ENCODE results near the gene H2BK1. TPM values are rescaled to one million over a fixed set of nuclear protein-coding genes. Genes with fewer than 3 reads are reported as not detected.

The H2BK1 gene
- total and polyA plus RNA-seq, 2 of the 13 experiments (the other 11 are each of a cell fraction or from before 2014, with no cell fraction given), result not detected

DNA sequence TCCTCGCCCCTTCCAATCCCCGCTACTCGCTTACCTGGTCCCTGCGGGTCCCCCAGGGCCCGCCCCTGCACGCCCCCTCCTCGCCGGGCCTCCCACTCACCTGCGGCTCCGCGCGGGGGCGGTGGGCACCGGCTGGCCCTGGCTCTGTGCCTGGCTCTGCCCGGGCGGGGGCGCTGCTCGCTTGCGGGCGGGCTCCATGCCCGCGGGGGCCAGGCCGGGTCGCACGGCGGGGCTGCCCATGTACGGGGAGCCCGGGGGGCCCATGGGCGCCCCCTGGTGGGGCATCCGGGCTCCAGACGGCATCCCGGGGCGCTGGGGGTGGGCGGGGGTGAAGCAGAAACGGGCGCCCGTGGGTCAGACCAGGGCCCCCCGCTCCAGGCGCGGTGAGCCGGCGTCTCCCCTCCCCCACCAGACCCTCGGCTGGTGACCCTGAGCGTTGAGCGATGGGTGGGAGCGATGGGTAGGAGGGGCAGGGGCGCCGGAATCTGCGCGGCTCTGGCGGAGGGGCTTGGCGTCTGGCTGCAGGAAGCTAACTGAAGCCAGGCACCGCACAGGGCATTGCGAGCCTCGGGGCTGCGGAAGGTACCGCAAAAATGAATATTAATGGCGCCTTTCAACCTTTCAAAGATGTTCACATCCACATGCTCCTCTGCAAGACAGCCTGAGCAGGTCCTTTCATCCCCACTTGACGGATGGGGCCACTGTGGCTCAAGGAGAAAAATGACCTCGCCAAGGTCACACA is 35.2 kb upstream of the H2BK1 start:
- H3K36me3 ChIP-seq (replicated peaks in 1 of 2; ENCODE audit: control insufficient read depth in 1 of 2, insufficient read depth in 2 of 2, low read length in 2 of 2), result no peaks in the 10 kb centered on the region
- no peaks in the 10 kb centered on the region for H3K9me3 ChIP-seq (ENCODE audit: low read length)
- 10% methylated on average over 14 of the region's 60 CpGs for WGBS (ENCODE audit: low lambda C conversion rate)
- ATAC-seq, result peak; percentile 57
- H3K27me3 ChIP-seq (ENCODE audit: control insufficient read depth in 1 of 2, insufficient read depth in 2 of 2, low read length in 2 of 2), result peaks cover 8 to 52% of the 10 kb centered on the region in 2 experiments; a peak in 3 of 5 replicates
- H4K20me1 ChIP-seq (ENCODE audit: insufficient read depth, low read length), result no peaks in the 10 kb centered on the region; the same call in 1 of the 2 replicates
- no peak overlapping the region for H2AFZ ChIP-seq (ENCODE audit: low read length)
- peak overlapping the region; percentile 76 for H3K4me2 ChIP-seq (ENCODE audit: low read depth, low read length)
- no peak for FAIRE-seq
- POLR2A ChIA-PET, result interaction anchor here (1.2 kb wide), 1 partner anchor 12 kb away, joined by 3 read pairs; no protein-coding TSS in a partner anchor
- H3K9ac ChIP-seq (ENCODE audit: insufficient read depth, low read depth, low read length), result no peak overlapping the region
- CTCF ChIA-PET (ENCODE audit: low intra/inter-chr PET ratio, low total read pairs), result interaction anchor here (1.3 to 2.6 kb wide), 3 partner anchors 18 to 105 kb away, joined by 4 to 18 read pairs (median 5); no protein-coding TSS in a partner anchor
- peaks cover 79% of the 10 kb centered on the region for H3K4me1 ChIP-seq (ENCODE audit: insufficient read depth, low read length)
- no peak overlapping the region for H3K27ac ChIP-seq (ENCODE audit: extremely low read length, insufficient read depth, low read length)
- no peaks in the 10 kb centered on the region for H3K79me2 ChIP-seq (ENCODE audit: insufficient read depth, low read length)
- intact Hi-C loops (cut with micrococcal nuclease; ENCODE audit: unreplicated experiment) (loop anchor here (2.0 to 10.0 kb wide), 3 partner anchors 55 to 161 kb away; partner anchors contain the start of genes AGAP3, FASTK and TMUB1), in situ Hi-C loops (cut with HindIII; ENCODE audit: extremely low pct_ligation_motif_present, low pct_unique_long_range_greater_than_20kb) (no loop called here)
- BruUV-seq (replicated peaks), result no TSS peak
- no peak for DNase-seq (ENCODE audit: low spot score)
- H3K4me3 ChIP-seq (replicated peaks in 1 of 3; ENCODE audit: insufficient read depth in 1 of 3, low read depth in 2 of 3, low read length in 3 of 3), result peak overlapping the region; percentile 43 to 66 (median 49)
- TF ChIP-seq, protein P1, sequence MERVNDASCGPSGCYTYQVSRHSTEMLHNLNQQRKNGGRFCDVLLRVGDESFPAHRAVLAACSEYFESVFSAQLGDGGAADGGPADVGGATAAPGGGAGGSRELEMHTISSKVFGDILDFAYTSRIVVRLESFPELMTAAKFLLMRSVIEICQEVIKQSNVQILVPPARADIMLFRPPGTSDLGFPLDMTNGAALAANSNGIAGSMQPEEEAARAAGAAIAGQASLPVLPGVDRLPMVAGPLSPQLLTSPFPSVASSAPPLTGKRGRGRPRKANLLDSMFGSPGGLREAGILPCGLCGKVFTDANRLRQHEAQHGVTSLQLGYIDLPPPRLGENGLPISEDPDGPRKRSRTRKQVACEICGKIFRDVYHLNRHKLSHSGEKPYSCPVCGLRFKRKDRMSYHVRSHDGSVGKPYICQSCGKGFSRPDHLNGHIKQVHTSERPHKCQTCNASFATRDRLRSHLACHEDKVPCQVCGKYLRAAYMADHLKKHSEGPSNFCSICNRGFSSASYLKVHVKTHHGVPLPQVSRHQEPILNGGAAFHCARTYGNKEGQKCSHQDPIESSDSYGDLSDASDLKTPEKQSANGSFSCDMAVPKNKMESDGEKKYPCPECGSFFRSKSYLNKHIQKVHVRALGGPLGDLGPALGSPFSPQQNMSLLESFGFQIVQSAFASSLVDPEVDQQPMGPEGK (CRISPR knock-in tag; IDR thresholded peaks at IDR 0.05), result peak; percentile 46; the same call in 1 of the 2 replicates
- TF ChIP-seq, protein P2, sequence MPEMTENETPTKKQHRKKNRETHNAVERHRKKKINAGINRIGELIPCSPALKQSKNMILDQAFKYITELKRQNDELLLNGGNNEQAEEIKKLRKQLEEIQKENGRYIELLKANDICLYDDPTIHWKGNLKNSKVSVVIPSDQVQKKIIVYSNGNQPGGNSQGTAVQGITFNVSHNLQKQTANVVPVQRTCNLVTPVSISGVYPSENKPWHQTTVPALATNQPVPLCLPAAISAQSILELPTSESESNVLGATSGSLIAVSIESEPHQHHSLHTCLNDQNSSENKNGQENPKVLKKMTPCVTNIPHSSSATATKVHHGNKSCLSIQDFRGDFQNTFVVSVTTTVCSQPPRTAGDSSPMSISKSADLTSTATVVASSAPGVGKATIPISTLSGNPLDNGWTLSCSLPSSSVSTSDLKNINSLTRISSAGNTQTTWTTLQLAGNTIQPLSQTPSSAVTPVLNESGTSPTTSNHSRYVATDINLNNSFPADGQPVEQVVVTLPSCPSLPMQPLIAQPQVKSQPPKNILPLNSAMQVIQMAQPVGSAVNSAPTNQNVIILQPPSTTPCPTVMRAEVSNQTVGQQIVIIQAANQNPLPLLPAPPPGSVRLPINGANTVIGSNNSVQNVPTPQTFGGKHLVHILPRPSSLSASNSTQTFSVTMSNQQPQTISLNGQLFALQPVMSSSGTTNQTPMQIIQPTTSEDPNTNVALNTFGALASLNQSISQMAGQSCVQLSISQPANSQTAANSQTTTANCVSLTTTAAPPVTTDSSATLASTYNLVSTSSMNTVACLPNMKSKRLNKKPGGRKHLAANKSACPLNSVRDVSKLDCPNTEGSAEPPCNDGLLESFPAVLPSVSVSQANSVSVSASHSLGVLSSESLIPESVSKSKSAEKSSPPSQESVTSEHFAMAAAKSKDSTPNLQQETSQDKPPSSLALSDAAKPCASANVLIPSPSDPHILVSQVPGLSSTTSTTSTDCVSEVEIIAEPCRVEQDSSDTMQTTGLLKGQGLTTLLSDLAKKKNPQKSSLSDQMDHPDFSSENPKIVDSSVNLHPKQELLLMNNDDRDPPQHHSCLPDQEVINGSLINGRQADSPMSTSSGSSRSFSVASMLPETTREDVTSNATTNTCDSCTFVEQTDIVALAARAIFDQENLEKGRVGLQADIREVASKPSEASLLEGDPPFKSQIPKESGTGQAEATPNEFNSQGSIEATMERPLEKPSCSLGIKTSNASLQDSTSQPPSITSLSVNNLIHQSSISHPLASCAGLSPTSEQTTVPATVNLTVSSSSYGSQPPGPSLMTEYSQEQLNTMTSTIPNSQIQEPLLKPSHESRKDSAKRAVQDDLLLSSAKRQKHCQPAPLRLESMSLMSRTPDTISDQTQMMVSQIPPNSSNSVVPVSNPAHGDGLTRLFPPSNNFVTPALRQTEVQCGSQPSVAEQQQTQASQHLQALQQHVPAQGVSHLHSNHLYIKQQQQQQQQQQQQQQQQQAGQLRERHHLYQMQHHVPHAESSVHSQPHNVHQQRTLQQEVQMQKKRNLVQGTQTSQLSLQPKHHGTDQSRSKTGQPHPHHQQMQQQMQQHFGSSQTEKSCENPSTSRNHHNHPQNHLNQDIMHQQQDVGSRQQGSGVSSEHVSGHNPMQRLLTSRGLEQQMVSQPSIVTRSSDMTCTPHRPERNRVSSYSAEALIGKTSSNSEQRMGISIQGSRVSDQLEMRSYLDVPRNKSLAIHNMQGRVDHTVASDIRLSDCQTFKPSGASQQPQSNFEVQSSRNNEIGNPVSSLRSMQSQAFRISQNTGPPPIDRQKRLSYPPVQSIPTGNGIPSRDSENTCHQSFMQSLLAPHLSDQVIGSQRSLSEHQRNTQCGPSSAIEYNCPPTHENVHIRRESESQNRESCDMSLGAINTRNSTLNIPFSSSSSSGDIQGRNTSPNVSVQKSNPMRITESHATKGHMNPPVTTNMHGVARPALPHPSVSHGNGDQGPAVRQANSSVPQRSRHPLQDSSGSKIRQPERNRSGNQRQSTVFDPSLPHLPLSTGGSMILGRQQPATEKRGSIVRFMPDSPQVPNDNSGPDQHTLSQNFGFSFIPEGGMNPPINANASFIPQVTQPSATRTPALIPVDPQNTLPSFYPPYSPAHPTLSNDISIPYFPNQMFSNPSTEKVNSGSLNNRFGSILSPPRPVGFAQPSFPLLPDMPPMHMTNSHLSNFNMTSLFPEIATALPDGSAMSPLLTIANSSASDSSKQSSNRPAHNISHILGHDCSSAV (CRISPR knock-in tag; IDR thresholded peaks at IDR 0.05; ENCODE audit: borderline replicate concordance), result no peak
- TF ChIP-seq MEIS1 (CRISPR knock-in tag; IDR thresholded peaks at IDR 0.05; ENCODE audit: borderline replicate concordance) (no peak), HNRNPK (IDR thresholded peaks at IDR 0.05; ENCODE audit: low read depth, low read length, poor library complexity, severe bottlenecking) (peak; percentile 24), YY1 (IDR thresholded peaks at IDR 0.05; ENCODE audit: insufficient read depth, insufficient replicate concordance, low read depth, low read length) (peak; percentile 45)
- TF ChIP-seq, protein P3, sequence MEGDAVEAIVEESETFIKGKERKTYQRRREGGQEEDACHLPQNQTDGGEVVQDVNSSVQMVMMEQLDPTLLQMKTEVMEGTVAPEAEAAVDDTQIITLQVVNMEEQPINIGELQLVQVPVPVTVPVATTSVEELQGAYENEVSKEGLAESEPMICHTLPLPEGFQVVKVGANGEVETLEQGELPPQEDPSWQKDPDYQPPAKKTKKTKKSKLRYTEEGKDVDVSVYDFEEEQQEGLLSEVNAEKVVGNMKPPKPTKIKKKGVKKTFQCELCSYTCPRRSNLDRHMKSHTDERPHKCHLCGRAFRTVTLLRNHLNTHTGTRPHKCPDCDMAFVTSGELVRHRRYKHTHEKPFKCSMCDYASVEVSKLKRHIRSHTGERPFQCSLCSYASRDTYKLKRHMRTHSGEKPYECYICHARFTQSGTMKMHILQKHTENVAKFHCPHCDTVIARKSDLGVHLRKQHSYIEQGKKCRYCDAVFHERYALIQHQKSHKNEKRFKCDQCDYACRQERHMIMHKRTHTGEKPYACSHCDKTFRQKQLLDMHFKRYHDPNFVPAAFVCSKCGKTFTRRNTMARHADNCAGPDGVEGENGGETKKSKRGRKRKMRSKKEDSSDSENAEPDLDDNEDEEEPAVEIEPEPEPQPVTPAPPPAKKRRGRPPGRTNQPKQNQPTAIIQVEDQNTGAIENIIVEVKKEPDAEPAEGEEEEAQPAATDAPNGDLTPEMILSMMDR (CRISPR knock-in tag; IDR thresholded peaks at IDR 0.05), result peak; percentile 56
- TF ChIP-seq, protein P4, sequence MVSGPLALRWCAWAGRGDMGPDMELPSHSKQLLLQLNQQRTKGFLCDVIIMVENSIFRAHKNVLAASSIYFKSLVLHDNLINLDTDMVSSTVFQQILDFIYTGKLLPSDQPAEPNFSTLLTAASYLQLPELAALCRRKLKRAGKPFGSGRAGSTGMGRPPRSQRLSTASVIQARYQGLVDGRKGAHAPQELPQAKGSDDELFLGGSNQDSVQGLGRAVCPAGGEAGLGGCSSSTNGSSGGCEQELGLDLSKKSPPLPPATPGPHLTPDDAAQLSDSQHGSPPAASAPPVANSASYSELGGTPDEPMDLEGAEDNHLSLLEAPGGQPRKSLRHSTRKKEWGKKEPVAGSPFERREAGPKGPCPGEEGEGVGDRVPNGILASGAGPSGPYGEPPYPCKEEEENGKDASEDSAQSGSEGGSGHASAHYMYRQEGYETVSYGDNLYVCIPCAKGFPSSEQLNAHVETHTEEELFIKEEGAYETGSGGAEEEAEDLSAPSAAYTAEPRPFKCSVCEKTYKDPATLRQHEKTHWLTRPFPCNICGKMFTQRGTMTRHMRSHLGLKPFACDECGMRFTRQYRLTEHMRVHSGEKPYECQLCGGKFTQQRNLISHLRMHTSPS (CRISPR knock-in tag; IDR thresholded peaks at IDR 0.05; ENCODE audit: low read depth), result peak; percentile 28; the same call in 1 of the 2 replicates
